Neural cell (in vitro differentiated cells): ENCODE measurements around the gene GSTM5. TPM values are rescaled to one million over a fixed set of nuclear protein-coding genes. Genes with fewer than 3 reads are reported as not detected.

Experiments
- H2AFZ ChIP-seq: fragments of 200-600, 300-800 bp; sonication (generic), shearing (Covaris generic); 2 replicates; pipeline ENCODE4 v1.6.0; 2014; ENCODE audit warnings: low read depth, mild to moderate bottlenecking, antibody characterized with exemption, low read length, moderate library complexity
- H3F3A ChIP-seq: fragments of 200-600 bp; shearing (Covaris generic); 2 replicates; pipeline ENCODE4 v1.6.1; 2016; ENCODE audit warnings: mild to moderate bottlenecking, moderate library complexity, mixed read lengths, antibody characterized with exemption, low read length; ENCODE audit not compliant: insufficient read depth, poor library complexity, severe bottlenecking
- H3K27ac ChIP-seq: fragments of 200-600, 300-800 bp; sonication (generic), shearing (Covaris generic); 2 replicates; pipeline ENCODE4 v1.5.1; 2014; ENCODE audit warnings: mild to moderate bottlenecking, low read length, moderate library complexity
- H3K27me3 ChIP-seq: fragments of 300-800, 200-600 bp; sonication (generic), shearing (Covaris generic); 2 replicates; pipeline ENCODE4 v1.6.0; 2014; ENCODE audit warnings: mild to moderate bottlenecking, low read depth, low read length, moderate library complexity; ENCODE audit not compliant: insufficient read depth
- H3K36me3 ChIP-seq: fragments of 300-800, 200-600 bp; sonication (generic), shearing (Covaris generic); 2 replicates; pipeline ENCODE4 v1.5.1; 2014; ENCODE audit warnings: mild to moderate bottlenecking, antibody characterized with exemption, low read length, moderate library complexity; ENCODE audit not compliant: insufficient read depth
- H3K4me2 ChIP-seq: fragments of 300-800, 200-600 bp; sonication (generic), shearing (Covaris generic); 2 replicates; pipeline ENCODE4 v1.6.0; 2014; ENCODE audit warnings: mild to moderate bottlenecking, low read length
- H3K4me3 ChIP-seq: fragments of 300-800, 200-600 bp; sonication (generic), shearing (Covaris generic); 2 replicates; pipeline ENCODE4 v1.5.1; 2014; ENCODE audit warnings: mild to moderate bottlenecking, low read length, moderate library complexity
- H3K79me2 ChIP-seq: fragments of 200-600 bp; shearing (Covaris generic); replicated peaks from 2 replicates; pipeline ENCODE4 v1.6.0; 2014; ENCODE audit warnings: mild to moderate bottlenecking, low read length, moderate library complexity; ENCODE audit not compliant: insufficient read depth
- H3K9ac ChIP-seq: fragments of 300-800, 200-600 bp; sonication (generic), shearing (Covaris generic); 2 replicates; pipeline ENCODE4 v1.6.1; 2016; ENCODE audit warnings: mild to moderate bottlenecking, low read length, mixed read lengths
- H3K9me2 ChIP-seq: fragments of 200-600 bp; shearing (Covaris generic); 2 replicates; pipeline ENCODE4 v1.6.1; 2016; ENCODE audit warnings: mild to moderate bottlenecking, low read length, mixed read lengths; ENCODE audit not compliant: insufficient read depth
- H3K9me3 ChIP-seq: fragments of 200-600, 300-800 bp; sonication (generic), shearing (Covaris generic); 2 replicates; pipeline ENCODE4 v1.6.1; 2016; ENCODE audit warnings: mild to moderate bottlenecking, mixed run types, low read length, moderate library complexity, mixed read lengths
- H4K20me1 ChIP-seq: fragments of 200-600 bp; shearing (Covaris generic); 2 replicates; pipeline ENCODE4 v1.6.1; 2016; ENCODE audit warnings: mild to moderate bottlenecking, mixed run types; ENCODE audit not compliant: insufficient read depth
- CTCF ChIP-seq: fragments of 450-650 bp; IDR thresholded peaks from 2 replicates; pipeline ENCODE4 v1.5.1; 2014; ENCODE audit warnings: antibody characterized with exemption, mild to moderate bottlenecking, moderate library complexity; ENCODE audit not compliant: poor library complexity, severe bottlenecking
- EP300 ChIP-seq: fragments of 450-650 bp; conservative IDR thresholded peaks from 2 replicates; pipeline ENCODE4 v1.6.1; 2014; ENCODE audit warnings: antibody characterized with exemption, mild to moderate bottlenecking, moderate library complexity; ENCODE audit not compliant: poor library complexity, severe bottlenecking
- EZH2 ChIP-seq: fragments of 200-600, 300-800 bp; shearing (Covaris generic), sonication (generic); IDR thresholded peaks from 2 replicates; pipeline ENCODE4 v1.6.1; 2014; ENCODE audit warnings: antibody characterized with exemption, low read length, borderline replicate concordance, mild to moderate bottlenecking; ENCODE audit not compliant: insufficient read depth, poor library complexity, severe bottlenecking
- MXI1 ChIP-seq: fragments of 450-650 bp; conservative IDR thresholded peaks from 2 replicates; pipeline ENCODE4 v1.6.1; 2014; ENCODE audit warnings: antibody characterized with exemption, mild to moderate bottlenecking; ENCODE audit not compliant: poor library complexity, severe bottlenecking
- POLR2AphosphoS5 ChIP-seq: IDR thresholded peaks from 2 replicates; pipeline ENCODE4 v1.6.1; 2012
- RAD21 ChIP-seq: fragments of 450-650 bp; conservative IDR thresholded peaks from 2 replicates; pipeline ENCODE4 v1.6.1; 2014; ENCODE audit warnings: antibody characterized with exemption, mild to moderate bottlenecking, moderate library complexity
- REST ChIP-seq: IDR thresholded peaks from 2 replicates; pipeline ENCODE4 v1.6.1; 2012; ENCODE audit warnings: borderline replicate concordance
- SMC3 ChIP-seq: fragments of 450-650 bp; conservative IDR thresholded peaks from 2 replicates; pipeline ENCODE4 v1.6.1; 2014; ENCODE audit warnings: antibody characterized with exemption, mild to moderate bottlenecking, moderate library complexity; ENCODE audit not compliant: poor library complexity
- TAF1 ChIP-seq: IDR thresholded peaks from 2 replicates; pipeline ENCODE4 v1.6.1; 2012; ENCODE audit warnings: low read depth
- polyA plus RNA-seq: library from polyadenylated mRNA; depleted of rRNA; stranded (reverse); fragments of >200 nt; gene quantifications from 2 replicates; pipeline ENCODE4 v1.2.3, GENCODE V29; 2014

GSTM5 gene
- polyA plus RNA-seq, 1 donor from 2014 or later, result not detected

- H2AFZ ChIP-seq, result no peak overlapping the region
- no peak overlapping the region for H3K4me2 ChIP-seq
- no peaks in the 10 kb centered on the region for H3K9me2 ChIP-seq
- no peak overlapping the region for H3K27ac ChIP-seq
- no peaks in the 10 kb centered on the region for H3F3A ChIP-seq
- no peaks in the 10 kb centered on the region for H4K20me1 ChIP-seq
- no peaks in the 10 kb centered on the region for H3K79me2 ChIP-seq
- no peaks in the 10 kb centered on the region for H3K36me3 ChIP-seq
- TF ChIP-seq POLR2AphosphoS5, result no peak
- TF ChIP-seq TAF1, result no peak
- no peak for TF ChIP-seq EP300
- no peak for TF ChIP-seq RAD21
- TF ChIP-seq EZH2, result no peak
- no peaks in the 10 kb centered on the region for H3K9me3 ChIP-seq
- H3K4me3 ChIP-seq, result no peak overlapping the region
- no peak overlapping the region for H3K9ac ChIP-seq
- no peaks in the 10 kb centered on the region for H3K27me3 ChIP-seq
Measured at GRCh38 chr1:109750241-109750882, 38.3 kb downstream of the GSTM5 start.

GRCh38 chr1:109750920-109751319 lies 38.9 kb downstream of the GSTM5 start:
- Histone ChIP-seq H4K20me1 (no peaks in the 10 kb centered on the region), H3K27me3 (no peaks in the 10 kb centered on the region), H3K9me2 (no peaks in the 10 kb centered on the region), H3F3A (no peaks in the 10 kb centered on the region), H3K9ac (no peak overlapping the region), H3K4me3 (no peak overlapping the region), H3K4me2 (no peak overlapping the region), H2AFZ (no peak overlapping the region), H3K9me3 (no peaks in the 10 kb centered on the region), H3K36me3 (no peaks in the 10 kb centered on the region), H3K79me2 (no peaks in the 10 kb centered on the region), H3K27ac (no peak overlapping the region)
- TF ChIP-seq POLR2AphosphoS5 (no peak), CTCF (no peak), REST (no peak), TAF1 (no peak), SMC3 (no peak), MXI1 (no peak), EZH2 (no peak), RAD21 (no peak)
